CD4-positive, alpha-beta T cell treated with Interleukin-21 for 1 hour (primary cell): ENCODE measurements around the gene AHNAK.

Source experiments
- DNase-seq: peaks from one replicate; pipeline ENCODE4 v3.0.0-alpha.2; 2020

The AHNAK gene

DNA sequence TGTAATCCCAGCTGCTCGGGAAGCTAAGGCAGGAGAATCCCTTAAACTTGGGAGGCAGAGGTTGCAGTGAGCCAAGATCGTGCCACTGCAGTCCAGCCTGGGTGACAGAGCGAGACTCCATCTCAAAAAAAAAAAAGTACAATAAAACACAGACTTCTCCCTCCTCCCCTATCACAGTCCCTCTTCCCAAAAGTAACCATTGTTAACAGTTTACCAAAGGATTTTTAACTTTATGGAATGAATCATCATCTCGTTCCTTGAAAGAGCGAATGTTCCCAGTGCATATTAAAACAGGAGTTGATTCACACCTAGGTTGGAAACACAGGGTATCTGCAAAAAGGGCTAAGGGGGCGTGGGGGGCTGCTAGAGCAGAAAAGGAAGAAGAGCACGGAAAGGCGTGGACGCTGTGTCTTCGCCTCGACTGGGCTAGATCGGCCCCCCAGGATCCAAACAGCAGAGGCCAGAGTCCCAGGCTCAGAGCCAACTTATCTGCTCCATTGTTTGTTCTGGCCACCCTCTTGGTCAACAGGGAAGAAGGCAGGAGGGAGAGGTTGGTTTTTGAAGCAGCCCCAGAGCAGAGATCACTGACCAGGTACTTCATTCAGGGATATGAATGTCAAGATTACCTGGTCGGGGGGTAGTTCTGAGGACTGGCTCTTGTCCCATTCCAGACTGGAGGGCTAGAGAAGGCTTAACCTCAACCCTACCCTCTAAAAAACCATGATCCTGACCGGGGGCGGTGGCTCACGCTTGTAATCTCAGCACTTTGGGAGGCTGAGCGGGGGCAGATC lies 2.1 kb upstream of the AHNAK start:
- DNase-seq, result no peak

DNA sequence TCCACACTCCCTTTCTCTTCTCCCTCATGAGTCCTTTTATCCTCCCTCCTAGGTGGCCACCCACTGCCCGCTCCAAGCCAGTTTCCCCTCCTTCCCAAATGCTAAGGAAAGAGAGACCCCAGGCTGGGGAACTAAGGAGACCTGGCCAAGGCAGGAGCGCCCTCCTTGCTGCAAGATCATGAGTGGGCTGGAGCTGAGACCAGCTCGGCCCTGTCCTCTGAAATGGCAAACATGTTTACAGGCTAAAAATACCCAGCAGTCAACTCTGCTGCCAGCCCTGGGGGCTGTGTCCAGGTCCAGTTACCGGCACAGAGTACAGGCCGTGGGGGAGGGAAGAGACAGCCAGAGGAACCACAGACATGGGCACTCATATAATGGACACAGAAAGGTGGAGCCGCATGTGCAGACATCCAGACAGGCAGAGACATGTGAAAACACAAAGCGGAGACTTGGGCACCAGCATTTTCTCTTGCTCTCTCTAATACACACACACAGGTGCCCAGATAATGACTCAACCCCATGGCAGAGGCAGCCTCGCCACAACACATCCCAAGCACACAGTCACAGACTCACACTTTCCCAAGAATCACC lies 1.2 kb upstream of the AHNAK start:
- DNase-seq, result no peak

DNA sequence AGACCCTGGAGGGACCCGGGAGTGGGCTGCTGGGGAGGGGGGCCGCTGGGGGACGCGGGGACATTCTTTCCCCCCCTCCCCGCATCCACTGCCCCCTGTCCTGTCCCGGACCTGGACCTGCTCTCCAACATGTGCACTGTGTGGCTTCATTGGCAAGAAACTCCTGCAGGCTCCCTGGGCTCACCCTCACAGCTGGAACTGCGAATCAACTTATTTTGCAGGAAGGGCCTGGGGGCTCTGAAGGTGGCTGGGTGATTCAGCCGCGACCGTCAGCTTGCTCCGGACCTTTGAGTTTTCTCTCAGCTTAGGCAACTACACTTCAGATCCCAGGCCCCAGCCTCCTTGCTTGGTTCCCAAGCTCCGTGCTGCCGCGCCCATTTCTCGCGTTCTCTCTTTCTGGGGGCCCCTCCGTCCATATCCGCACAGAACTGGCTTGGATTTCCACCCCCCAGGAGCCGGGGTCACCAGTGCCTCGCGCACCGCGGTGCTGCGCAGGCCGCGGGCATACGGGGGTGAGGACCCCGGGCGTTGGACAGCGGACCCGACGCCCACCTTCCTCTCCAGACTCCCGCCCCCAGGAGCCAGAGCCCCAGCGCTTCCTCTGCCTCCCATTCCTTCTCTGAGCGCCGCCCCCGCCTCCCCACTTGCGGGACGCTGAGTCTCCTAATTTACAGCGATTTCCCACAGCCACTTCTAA lies 471 bp upstream of the AHNAK start:
- DNase-seq, result no peak

DNA sequence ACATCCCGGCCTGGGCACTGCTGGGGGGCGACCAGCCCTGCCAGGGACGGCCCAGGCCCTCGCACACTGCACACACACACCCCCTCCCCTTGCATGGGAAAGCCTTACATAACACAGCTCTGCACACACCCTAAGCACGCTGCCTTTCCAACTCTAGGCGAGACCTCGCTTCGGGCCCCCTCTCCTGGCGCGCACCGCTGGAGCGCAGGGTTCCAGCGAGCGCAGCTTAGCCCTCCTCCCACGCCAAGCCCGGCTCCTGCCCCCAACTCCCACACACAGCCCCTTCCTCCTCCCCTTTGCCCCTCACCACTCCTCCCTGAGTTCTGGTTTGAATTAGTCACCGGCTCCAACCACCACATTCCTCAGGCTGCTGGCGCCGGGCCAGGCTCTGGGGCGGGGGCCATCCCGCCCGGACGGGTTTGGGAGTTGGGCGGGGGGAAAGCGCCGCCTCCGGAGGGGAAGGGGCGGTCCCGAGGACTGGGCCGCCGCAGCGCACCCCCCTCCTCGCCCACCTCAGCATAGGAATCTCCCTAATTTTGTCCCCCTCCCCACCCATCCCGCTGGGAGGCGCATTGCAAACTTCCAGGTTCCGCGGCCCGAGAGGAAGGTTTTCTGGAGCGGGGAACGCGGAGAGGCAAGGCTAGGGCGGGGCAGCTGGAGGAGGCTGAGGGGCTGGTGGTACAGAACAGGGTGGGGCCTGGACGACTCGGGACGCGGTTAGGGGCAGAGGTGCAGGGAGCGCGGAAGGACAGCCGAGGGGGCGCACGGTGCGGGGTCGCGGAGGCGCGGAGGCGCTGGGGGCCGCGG lies 966 bp downstream of the AHNAK start:
- peak; percentile 69 for DNase-seq

DNA sequence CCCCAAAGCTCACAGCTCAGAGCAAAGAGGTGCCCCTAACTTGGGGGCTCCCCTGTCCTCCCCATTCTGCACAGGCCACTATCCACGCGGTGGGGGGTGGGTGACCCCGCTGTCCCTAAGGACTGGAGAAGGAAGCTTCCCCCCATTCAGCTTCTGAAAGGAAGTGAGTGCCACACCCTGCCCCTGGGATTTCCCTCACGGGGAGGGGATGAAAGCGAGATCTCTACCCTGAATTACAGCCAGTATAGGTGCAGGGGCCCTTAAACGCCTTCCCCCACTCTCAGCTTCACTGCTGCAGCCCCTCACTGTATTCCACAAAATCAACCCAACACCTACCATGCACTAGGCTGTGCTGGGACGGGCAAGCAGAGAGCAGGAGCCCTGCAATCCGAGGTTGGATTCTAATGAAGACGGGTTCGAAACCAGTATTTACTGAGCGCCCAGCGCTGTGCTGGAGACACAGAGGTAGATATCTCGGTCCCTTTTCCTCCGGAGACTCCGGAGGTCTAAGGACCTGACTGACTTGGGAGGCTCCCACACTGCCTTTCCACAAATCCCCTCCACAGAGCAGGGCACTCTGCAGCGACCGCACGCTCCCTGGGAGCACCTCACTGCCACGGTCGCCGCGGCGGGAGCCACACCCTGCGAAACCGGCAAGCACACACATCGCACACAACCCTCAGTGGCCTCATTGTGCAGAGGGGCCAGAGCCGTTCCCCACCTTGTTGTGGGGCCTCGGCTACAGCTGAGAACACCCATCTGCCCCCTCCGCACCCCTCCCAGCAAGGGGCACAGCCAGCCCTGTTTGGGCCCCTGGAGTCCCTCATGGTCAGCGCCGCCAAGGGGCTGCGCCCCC lies 1.8 kb downstream of the AHNAK start:
- peak; percentile 66 for DNase-seq

DNA sequence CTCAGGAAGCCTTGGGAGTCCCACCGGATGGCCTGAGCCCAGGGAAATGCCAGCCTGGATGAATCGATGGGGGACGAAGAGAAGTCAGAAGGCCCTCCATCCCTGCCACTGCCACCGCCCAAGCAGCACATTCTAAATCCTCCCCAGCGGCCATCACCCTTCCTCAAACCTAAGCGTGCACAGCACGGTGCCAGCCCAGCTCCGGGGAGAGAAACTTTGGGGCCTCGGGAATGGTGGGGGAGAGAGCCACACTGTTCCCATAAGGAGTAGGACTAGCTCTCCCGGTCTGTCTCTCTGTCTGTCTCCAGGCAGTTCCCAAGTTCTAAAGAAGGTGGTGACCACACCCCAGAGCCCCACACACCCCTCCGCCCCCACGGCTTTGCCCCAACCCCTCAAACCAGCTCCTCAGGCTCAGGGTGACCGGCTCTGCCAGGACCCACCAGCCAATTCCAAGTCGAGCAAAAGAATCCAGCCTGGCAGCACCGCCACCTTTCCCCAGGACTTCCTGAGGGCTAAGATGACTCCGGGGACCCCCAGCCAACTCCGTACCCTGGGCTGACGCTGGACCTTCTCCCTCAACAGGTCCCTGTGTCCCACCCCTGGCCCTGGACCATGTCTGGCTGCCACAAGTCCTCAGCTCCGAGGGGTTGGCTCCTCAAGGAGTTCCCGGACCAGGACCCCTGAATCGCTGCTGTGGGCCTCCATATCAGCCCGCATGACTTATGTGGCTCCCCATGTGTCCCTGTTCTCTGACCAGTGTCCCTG lies 2.7 kb downstream of the AHNAK start:
- peak; percentile 30 for DNase-seq

DNA sequence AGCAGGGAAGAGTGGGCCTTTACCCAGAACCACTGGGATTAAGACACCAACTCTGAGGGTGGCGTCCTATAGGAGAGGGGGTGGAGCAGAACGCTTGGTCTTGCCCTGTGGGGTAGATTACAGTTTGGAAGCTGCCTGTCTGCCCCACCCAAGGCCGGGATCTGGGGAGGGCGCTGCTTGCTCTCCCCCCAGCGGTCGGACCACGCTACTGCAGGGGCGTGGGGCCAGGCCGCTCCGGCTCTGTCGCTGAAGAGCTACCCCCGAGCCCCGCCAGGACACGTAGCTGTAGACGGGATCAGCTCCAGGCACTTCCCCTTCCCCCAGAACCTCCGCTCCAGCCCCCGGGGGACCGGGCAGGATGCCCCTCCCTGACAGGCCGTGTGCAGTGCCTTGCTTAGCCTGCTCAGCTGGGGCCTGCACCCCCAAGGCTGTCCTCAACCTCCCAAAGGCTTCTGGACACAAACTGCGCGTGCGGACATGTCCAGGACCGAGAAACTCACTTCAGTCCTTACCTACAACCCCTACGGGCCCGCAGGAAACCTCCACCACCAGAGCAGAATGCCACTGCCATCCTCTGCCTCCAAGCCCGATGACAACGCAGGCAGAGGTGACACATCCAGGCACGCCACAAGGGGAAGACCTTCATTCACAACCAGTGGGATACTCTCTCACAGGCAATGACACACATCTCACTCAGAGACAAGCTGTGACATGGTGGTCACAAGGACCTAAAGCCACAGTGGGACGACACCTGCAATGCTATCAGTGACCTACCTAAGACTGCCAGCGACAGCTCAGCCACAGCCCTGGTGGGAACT lies 3.6 kb downstream of the AHNAK start:
- DNase-seq, result peak; percentile 79

DNA sequence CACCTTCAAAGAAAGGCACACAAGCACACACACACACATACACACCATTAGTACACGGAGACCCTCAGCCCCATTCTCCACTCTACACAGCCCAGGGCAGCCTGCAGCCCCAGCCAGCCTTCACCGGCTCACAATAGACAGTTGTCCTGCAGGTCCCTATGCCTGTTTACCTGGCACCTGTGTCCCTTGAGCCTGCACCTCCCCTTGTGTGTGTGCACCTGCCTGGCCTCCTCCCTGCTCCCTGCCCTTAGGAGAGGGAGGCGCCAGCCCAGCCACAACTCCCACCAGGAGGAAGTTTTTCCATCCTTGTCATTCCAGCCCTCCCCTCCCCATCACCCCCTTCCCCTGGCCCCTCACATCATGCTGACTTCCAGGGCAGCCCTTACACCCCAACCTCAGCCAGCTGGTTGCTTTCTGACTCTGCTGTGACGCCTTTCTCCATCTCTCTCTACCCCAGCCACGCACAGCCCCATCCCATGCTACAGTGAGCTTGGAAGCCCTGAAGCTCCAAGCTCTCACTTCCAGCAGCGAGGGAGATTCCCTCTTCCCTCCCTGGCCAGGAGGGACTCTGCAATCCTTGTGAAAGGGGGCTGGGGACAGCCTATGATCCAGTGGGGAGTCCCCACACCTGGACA lies 4.4 kb downstream of the AHNAK start:
- DNase-seq, result peak; percentile 22

DNA sequence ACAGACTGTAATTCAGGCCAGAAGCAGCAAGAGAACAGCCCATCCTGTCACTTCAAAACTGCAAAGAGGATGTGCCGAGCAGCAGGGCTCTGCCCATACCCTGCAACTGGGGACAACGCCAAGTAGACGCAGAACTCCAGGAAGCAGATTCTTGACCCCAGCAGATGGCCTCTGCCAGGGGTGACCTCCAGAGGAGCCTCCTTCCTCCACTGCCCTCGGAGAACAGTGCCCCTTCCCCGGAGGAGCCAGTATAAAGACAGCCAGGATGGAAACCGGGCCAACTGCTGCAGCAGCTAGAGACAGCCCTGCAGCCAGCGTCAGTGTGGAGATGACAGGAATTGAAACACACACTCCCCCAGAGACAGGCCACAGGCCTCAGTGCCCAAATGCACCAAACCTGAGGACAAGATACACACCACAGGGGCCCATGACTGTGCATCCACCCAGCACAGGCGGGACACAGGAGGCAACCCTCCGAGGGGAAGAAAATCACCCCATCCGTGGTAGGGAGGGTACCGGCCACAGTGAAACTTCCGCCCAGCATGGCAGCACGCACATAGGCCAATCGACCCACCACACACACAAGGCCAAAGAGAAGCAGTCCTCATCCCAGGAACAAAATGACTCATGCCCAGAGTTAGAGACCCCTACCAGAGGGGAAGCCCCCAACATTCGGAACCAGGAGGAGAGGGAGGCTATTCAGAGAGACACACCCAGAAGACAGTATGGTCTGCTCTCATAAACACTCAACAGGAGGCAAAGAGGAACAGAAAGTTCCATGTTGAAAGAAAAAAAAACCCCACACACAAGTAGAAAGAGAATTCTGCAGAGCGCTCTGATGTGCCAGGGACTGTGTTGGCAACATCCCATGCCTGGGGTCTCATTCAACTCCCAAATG lies 5.6 kb downstream of the AHNAK start:
- no peak for DNase-seq

DNA sequence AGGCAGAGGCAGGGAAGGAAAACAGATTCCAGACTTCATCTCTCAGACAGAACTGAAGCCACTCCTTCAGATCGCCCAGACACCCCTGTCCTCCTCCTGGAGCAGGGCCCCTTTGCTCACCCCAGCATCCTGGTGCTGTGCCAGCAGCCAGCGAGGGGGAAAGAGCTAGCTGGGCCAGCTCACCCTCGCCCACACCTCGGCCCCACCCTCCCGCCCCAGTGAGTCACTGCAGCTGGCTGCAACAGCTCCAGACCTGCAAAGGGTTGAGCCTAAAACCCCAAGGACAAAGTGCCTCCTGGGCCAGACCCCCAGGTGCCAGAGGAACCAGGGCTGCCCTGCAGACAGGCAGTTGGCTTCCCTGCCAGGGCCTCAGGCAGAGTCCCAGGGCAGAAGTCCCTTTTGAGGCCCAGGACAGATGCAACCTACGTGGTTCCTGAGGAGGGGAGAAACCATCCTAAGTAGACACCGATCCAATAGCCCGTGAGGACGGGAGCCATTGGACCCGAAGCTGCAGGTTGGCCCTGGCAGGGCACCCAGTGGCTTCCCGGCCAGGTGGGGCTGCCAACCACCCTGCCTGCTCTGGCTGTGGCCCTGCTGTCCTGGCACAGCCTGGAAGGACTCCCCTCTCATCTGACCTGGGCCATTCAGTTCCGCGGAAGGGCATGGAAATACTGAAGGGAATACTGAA lies 7.2 kb downstream of the AHNAK start:
- no peak for DNase-seq

DNA sequence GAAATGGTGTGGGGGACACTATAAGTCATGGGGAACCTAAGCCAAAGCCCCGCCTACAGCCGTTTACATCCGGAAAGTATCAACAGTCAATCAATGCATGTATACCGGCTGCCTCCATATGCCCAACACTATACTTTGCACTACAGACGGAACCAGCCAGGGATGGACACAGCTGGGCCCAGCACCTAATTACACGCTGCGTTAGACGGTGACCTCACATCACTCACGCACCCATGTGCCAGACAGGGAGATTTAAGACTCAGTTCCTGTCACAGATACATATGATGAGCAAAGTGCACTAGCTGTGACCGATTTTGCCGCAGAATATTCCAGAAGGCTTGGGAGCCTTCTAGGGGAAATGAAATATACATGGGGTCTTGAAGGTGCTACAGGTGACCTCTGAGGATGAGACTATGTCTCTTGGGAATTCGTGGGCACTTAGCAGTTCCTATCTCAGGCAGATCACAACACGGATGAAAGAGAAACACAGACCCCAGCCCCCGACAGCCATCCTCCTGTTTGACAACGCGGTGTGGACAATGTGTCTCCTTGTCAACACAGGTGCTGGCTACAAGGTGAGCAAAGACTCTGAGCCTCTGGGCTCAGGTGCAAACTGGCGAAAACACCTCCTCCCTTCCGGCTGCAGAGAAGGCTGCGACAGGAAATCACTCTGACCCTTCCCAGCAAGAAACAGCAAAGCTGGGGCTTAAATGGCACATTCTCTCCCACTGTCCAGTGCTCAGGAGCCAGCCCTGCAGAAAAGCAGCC lies 8.0 kb downstream of the AHNAK start:
- DNase-seq, result no peak

DNA sequence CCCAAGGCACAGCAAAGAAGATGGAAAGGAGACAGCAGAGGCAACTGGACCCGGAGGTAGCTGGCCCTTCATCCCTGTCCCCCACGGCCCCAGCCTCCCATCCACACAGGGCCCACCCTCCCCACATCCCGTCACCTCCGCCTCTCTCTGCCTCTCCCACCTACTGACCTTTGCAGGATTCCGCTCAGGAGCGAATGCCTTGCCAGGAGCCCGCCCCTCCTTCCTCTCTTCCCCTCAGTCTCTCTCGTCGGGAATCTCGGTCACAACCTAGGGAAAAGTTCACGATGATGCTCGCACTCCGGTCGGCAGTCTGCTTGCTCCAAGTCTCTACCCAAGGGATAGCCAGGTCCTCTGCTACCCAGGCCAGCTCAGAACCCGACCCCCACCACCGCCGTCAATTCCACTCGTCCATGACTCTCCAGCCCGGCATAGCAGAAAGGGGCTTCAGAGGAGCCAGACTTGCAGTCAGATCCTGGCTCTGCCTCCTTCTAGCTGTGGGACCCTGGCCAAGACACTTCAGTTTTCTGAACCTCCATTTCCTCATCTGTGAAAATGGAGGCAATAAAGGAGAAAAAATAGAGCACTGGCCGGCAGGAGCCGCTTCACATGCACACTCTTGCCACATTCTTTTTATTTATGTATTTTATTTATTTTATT lies 10.2 kb downstream of the AHNAK start:
- no peak for DNase-seq

DNA sequence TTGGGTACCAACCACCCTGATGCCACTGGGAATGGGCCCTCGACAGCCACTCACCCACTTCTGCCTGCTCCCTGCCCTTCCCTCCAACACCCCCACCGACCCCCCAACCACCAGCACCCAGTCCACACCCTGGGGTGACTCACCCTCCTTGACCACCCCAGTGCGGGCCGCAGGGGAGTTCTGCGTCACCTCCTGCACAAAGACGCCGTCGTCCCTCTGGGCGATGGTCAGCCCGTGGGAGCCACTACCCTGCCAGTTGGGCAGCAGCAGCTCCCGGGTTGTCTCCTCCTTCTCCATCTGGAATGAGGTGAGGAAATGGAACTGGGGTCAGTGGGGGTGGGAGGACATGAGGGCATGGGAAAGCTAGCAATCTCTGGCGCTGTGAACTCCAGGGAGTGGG lies 10.8 kb downstream of the AHNAK start:
- no peak for DNase-seq

DNA sequence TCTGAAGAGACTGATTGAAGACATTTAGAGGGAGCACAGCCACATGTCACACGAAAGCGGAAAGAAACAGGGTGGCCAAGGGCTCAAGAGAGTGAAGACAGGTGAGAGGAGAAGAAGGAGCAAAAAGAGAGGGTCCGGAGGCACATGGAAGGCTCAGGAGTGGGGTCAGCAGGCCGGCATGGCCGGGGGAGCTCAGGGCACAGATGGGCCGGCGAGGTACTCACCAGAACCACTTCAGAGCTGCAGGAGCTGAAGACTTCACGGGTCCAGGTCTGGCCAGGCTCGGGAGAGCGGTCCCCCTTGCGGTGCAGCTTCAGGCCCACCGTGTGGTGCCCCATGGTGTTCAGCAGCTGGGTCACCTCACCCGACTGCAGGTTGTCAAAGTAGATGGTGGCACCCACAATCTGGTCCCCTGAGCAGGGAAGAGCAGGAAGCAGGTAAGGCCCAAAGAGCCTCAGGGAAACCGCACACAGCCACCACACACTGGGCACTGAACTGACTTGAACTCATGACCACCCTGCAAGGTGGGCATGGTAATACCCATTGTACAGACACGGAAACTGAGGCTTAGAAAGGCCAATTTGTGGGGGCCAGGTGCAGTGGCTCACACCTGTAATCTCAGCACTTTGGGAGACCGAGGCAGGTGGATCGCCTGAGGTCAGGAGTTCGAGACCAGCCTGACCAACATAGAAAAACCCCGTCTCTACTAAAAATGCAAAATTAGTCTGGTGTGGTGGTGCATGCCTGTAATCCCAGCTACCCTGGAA lies 11.6 kb downstream of the AHNAK start:
- no peak for DNase-seq

DNA sequence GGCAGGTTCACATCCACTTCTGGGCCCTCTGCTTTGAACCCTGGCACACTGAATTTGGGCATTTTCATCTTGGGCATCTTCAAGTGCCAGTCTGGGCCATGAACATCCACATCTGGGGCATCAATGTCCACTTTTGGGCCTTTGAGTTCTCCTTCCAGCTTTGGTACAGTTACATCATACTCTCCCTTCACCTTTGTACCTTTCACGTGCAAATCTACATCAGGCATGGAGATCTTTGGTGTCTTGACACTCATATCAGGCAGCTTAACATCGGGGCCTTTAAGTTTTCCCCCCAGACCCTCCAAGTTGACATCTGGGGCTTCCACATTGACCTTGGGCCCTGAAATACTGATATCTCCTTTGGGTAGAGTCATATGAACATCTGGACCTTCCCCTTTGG lies 14.5 kb downstream of the AHNAK start:
- DNase-seq, result no peak

DNA sequence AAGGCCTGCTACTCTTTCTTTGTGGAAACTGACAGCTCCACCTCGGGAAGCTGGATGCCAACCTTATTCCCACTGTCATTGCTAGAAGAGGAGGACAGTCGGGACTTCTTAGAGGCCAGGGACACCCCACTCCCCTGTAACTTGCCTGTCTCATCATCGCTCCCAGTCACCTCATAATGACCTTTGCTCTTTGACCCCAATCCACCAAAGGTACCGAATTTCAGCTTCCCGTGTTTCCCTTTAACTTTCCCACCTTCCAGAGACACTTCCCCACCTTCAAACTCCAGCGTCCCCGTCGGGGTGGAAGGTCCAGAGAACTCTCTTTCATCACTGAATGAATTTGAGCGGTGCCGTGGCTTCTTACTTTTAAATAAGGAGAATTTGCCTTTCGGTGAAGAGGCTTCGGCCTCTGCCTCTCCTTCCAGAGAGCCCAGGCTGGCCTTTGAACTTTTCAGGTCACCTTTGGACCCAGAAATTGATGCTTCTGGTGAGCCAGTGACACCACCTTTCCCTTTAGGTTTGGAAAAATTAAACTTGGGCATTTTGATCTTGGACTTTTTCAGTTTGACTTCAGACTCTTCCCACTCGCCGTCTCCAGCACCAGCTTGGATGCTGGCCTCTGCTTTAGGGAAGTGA lies 29.8 kb downstream of the AHNAK start:
- DNase-seq, result peak; percentile 12
